SK-N-SH treated with all-trans-retinoic acid at 6 μM for 48 hours (cell line): ENCODE measurements around the gene CPSF7.

Source experiments
- ARNTL ChIP-seq: fragments of 450-650 bp; formaldehyde crosslinking; IDR thresholded peaks from 2 replicates; pipeline ENCODE4 v1.5.0; 2020; ENCODE audit warnings: low read depth, mild to moderate bottlenecking, moderate library complexity, borderline replicate concordance
- ISL1 ChIP-seq: fragments of 250-450 bp; sonication (Bioruptor Pico); IDR thresholded peaks from 2 replicates; pipeline ENCODE4 v2.1.2; 2022; ENCODE audit warnings: mild to moderate bottlenecking, moderate library complexity
- TOX ChIP-seq: fragments of 250-450 bp; sonication (Bioruptor Pico); IDR thresholded peaks from 2 replicates; pipeline ENCODE4 v1.8.0; 2021; ENCODE audit warnings: mild to moderate bottlenecking, moderate library complexity, borderline replicate concordance

- no peak for TF ChIP-seq ARNTL (CRISPR knock-in tag)
- no peak for TF ChIP-seq TOX (CRISPR knock-in tag)
- TF ChIP-seq ISL1 (CRISPR knock-in tag) = no peak
These were observed 59.3 kb downstream of the CPSF7 start for GRCh38 chr11:61370349-61371005.
